Measurements from ENCODE around the gene CDC42EP4.

The CDC42EP4 gene

GRCh38 chr17:73324711-73325526 lies 13.1 kb upstream of the CDC42EP4 start:
- H3K27ac ChIP-seq: no peak overlapping the region
- TF ChIP-seq ZFX (IDR thresholded peaks at IDR 0.05): no peak
- TF ChIP-seq CTCF (conservative IDR thresholded peaks at IDR 0.05): no peak

GRCh38 chr17:73324160-73324475 lies 12.3 kb upstream of the CDC42EP4 start:
- H3K27ac ChIP-seq: no peak overlapping the region
- TF ChIP-seq CTCF (conservative IDR thresholded peaks at IDR 0.05) (no peak), ZFX (IDR thresholded peaks at IDR 0.05) (no peak)

- no peak overlapping the region for H3K27ac ChIP-seq
- TF ChIP-seq CTCF (conservative IDR thresholded peaks at IDR 0.05) (no peak), ZFX (IDR thresholded peaks at IDR 0.05) (no peak)
Measured at GRCh38 chr17:73323409-73324159, 11.8 kb upstream of the CDC42EP4 start.

GRCh38 chr17:73320601-73321264 lies 8.9 kb upstream of the CDC42EP4 start:
- TF ChIP-seq ZFX (IDR thresholded peaks at IDR 0.05) (no peak), CTCF (conservative IDR thresholded peaks at IDR 0.05) (no peak)
- no peak overlapping the region for H3K27ac ChIP-seq

- H3K27ac ChIP-seq: no peak overlapping the region
- TF ChIP-seq CTCF (conservative IDR thresholded peaks at IDR 0.05): no peak
- no peak for TF ChIP-seq ZFX (IDR thresholded peaks at IDR 0.05)
Measured at GRCh38 chr17:73319766-73320165, 8.0 kb upstream of the CDC42EP4 start.

GRCh38 chr17:73318836-73319235 lies 7.0 kb upstream of the CDC42EP4 start:
- TF ChIP-seq ZFX (IDR thresholded peaks at IDR 0.05) (no peak), CTCF (conservative IDR thresholded peaks at IDR 0.05) (no peak)
- H3K27ac ChIP-seq: no peak overlapping the region

GRCh38 chr17:73318427-73318813 lies 6.6 kb upstream of the CDC42EP4 start:
- TF ChIP-seq CTCF (conservative IDR thresholded peaks at IDR 0.05) (no peak), ZFX (IDR thresholded peaks at IDR 0.05) (no peak)
- H3K27ac ChIP-seq: no peak overlapping the region
